ENCODE results near the gene GPC6. TPM values are rescaled to one million over a fixed set of nuclear protein-coding genes. Genes with fewer than 3 reads are reported as not detected.

Gene GPC6
- total RNA-seq, 1 donor from 2014 or later, result 18.7 TPM

DNA sequence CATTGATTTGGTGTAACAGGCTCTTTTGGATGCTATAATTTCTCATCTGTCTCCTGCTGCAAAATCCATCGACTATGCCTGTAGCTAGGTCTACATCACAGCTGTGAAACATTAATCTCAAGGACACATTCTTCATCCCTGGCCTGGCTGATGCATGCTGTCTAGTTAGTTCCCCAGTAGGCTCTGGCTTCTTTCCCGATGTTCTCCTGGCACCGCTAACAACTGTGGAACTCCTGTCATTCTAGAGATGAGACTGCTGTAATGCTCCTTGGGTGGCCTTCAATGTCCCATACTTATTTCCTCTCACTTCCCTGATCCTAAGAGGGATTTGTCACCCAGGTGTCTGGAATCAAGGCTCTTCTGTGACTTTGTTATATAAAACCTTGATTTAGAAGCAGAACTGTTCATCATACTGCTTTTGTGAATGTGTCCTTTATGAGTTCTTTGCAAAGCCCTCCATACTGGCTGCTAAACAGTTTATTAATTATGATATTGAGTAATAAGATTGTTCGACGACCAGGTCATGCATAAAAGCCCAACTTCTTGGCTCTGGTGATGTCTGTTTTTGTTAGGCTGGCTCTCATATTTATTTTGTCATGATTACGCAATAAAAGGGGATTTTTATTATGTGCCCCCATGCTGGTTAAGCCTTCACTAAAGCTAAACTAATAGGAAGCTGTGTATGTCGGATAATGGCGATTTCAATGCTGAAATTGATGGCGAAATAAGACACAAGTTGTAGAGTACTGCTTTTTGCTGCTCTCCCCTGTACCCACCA lies 1025.4 kb downstream of the GPC6 start:
- DNase-seq (ENCODE audit: low read depth), result no peak
- no peak overlapping the region for H3K4me3 ChIP-seq (ENCODE audit: low read depth, low read length)
- TF ChIP-seq, protein P1, sequence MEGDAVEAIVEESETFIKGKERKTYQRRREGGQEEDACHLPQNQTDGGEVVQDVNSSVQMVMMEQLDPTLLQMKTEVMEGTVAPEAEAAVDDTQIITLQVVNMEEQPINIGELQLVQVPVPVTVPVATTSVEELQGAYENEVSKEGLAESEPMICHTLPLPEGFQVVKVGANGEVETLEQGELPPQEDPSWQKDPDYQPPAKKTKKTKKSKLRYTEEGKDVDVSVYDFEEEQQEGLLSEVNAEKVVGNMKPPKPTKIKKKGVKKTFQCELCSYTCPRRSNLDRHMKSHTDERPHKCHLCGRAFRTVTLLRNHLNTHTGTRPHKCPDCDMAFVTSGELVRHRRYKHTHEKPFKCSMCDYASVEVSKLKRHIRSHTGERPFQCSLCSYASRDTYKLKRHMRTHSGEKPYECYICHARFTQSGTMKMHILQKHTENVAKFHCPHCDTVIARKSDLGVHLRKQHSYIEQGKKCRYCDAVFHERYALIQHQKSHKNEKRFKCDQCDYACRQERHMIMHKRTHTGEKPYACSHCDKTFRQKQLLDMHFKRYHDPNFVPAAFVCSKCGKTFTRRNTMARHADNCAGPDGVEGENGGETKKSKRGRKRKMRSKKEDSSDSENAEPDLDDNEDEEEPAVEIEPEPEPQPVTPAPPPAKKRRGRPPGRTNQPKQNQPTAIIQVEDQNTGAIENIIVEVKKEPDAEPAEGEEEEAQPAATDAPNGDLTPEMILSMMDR (conservative IDR thresholded peaks at IDR 0.05; ENCODE audit: low read depth, low read length), result no peak

DNA sequence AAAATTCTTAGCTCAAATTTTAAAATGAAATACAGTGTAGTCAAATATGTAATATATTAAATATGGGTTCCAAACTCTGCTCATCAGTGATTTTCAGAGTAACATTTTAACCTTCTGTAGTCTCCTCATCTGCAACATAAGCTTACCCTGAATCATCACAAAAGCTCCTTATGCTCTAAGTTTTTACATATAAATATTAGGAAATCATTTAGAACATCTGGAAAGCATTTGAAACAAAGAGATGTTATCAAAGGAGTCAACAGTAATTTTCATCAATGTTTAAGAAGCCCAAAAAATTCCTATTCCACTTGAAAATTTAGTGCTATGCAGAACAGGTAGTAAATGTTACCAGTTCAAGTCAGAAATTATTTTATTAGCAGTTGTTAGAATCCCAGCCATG lies 1028.1 kb downstream of the GPC6 start:
- DNase-seq (ENCODE audit: low read depth), result no peak
- TF ChIP-seq, protein P1 (conservative IDR thresholded peaks at IDR 0.05; ENCODE audit: low read depth, low read length), result no peak
- H3K4me3 ChIP-seq (ENCODE audit: low read depth, low read length), result no peak overlapping the region

DNA sequence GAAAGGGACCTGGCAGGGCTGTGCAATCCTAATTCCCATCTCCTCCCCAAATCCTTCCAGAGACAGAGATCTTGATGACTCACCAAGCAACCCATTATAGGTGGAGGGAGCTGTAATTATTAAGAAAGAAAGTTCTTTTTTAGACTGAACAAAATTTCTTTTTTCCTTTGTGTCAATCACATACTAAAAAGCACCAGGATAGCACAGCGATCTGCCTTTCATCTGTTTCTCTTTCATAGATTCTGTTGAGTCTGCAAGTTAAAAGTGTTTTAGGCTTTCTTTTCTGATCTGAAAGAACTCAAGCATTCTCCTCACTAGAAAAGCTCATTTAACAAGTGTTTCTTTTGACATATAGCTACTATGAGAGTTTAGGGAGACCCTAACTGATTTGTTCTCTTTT lies 1030.1 kb downstream of the GPC6 start:
- H3K4me3 ChIP-seq (ENCODE audit: low read depth, low read length), result no peak overlapping the region
- no peak for DNase-seq (ENCODE audit: low read depth)
- TF ChIP-seq, protein P1 (conservative IDR thresholded peaks at IDR 0.05; ENCODE audit: low read depth, low read length), result no peak

DNA sequence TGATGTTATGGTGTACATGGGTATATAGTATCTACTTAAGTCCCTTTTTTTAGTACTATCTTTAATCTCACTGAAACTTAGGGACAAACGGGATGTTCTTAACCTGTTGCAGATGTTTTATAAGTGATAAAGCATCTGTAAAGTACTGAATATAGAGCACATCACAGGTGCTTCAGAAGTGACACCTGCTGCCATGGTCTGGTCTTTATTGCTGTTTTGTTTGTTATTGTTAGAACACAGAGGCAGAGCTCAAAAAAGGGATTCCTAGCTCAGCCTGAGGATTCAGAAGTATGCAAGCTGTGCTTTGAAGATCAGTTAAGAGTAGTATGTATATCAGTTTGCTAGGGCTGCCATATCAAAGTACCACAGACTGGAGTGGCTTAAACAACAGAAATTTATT lies 1033.4 kb downstream of the GPC6 start:
- TF ChIP-seq, protein P1 (conservative IDR thresholded peaks at IDR 0.05; ENCODE audit: low read depth, low read length), result no peak
- DNase-seq (ENCODE audit: low read depth), result no peak
- H3K4me3 ChIP-seq (ENCODE audit: low read depth, low read length), result no peak overlapping the region

DNA sequence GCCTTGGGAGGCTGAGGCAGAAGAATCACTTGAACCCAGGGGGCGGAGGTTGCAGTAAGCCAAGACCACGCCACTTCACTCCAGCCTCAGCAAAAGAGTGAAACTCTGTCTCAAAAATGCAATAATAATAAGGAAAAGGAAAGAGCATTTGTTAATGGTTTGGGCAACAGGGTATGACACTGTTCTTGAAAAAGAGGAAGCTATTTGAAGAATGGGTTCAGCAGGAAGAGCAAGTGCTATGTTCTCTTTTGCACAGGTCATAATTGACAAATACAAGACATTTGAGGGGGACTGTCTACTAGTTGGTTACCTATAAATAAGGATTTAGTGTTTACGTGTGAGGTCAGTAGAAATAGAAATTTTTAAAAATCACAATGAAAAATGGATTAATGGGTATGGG lies 1034.6 kb downstream of the GPC6 start:
- H3K4me3 ChIP-seq (ENCODE audit: low read depth, low read length), result no peak overlapping the region
- DNase-seq (ENCODE audit: low read depth), result no peak
- TF ChIP-seq, protein P1 (conservative IDR thresholded peaks at IDR 0.05; ENCODE audit: low read depth, low read length), result no peak

DNA sequence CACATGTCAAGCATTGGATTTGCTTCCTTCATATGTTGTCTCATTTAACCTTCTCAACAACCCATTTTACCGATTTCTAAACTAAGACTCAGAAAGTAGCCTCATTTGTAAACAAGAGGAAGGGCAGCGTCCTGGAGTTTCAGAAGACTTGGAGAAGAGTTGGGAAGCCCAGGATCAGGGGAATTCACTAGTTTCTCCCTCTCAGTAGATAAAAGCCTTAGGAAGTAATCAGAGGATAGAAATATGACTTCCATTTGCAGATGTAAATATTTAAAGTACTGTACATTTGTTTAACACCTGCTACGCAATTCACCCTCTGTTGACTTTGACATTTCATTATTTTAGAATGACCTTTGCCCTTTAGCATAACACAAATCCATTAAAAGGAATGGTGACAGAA lies 1036.4 kb downstream of the GPC6 start:
- TF ChIP-seq, protein P1 (conservative IDR thresholded peaks at IDR 0.05; ENCODE audit: low read depth, low read length), result no peak
- no peak for DNase-seq (ENCODE audit: low read depth)
- no peak overlapping the region for H3K4me3 ChIP-seq (ENCODE audit: low read depth, low read length)

Data from epithelial cell of proximal tubule (primary cell).